Spleen (tissue), 11 donors: ENCODE measurements around the gene ZBTB48. TPM values are rescaled to one million over a fixed set of nuclear protein-coding genes. Genes with fewer than 3 reads are reported as not detected.

Source experiments
- DNase-seq: peaks from one replicate; pipeline ENCODE4 v3.0.0-alpha.2; 2020
- H3K27ac ChIP-seq, 8 donors: fragments of 200-600 bp; sonication (generic) in 7 of 8; 1 replicate in 4 of 8; 2 replicates in 4 of 8; pipeline versions ENCODE4 v1.5.0 to v1.8.0; 2016 to 2021; ENCODE audit warnings: inconsistent platforms in 4 of 8, mild to moderate bottlenecking in 4 of 8, moderate library complexity in 1 of 8
- H3K27me3 ChIP-seq, 7 donors: fragments of 200-600 bp; sonication (generic) in 6 of 7; replicated peaks in 1 of 7; 1 replicate in 4 of 7; 2 replicates in 3 of 7; pipeline versions ENCODE4 v1.5.0 to v1.8.0; 2016 to 2021; ENCODE audit warnings: inconsistent platforms in 3 of 7, mild to moderate bottlenecking in 1 of 7
- H3K36me3 ChIP-seq, 6 donors: fragments of 200-600 bp; sonication (generic) in 5 of 6; 1 replicate in 4 of 6; 2 replicates in 2 of 6; pipeline versions ENCODE4 v1.5.0 to v1.8.0; 2016 to 2021; ENCODE audit warnings: inconsistent platforms in 2 of 6
- H3K4me1 ChIP-seq, 6 donors: fragments of 200-600 bp; sonication (generic) in 5 of 6; 1 replicate in 3 of 6; 2 replicates in 3 of 6; pipeline versions ENCODE4 v1.5.0 to v1.8.0; 2016 to 2021; ENCODE audit warnings: inconsistent platforms in 3 of 6
- H3K4me3 ChIP-seq, 8 donors: fragments of 200-600 bp; sonication (generic) in 7 of 8; 1 replicate in 4 of 8; 2 replicates in 4 of 8; pipeline versions ENCODE4 v1.5.0 to v1.8.0; 2016 to 2021; ENCODE audit warnings: inconsistent platforms in 4 of 8, mild to moderate bottlenecking in 4 of 8, moderate library complexity in 2 of 8
- H3K9me3 ChIP-seq, 8 donors: fragments of 200-600 bp; sonication (generic) in 7 of 8; 1 replicate in 4 of 8; 2 replicates in 4 of 8; pipeline versions ENCODE4 v1.5.0 to v1.8.0; 2016 to 2021; ENCODE audit warnings: inconsistent platforms in 4 of 8
- POLR2A ChIP-seq, 3 donors: fragments of 450-650 bp; IDR thresholded peaks; one replicate each; pipeline ENCODE4 v1.5.1; 2017; ENCODE audit warnings: antibody characterized with exemption in 3 of 3, mild to moderate bottlenecking in 1 of 3
- POLR2AphosphoS5 ChIP-seq, 3 donors: sonication (generic); formaldehyde crosslinking; IDR thresholded peaks; one replicate each; pipeline ENCODE4 v1.5.1; 2017; ENCODE audit warnings: antibody characterized with exemption in 3 of 3
- WGBS, 5 donors: extraction: QIAGEN DNeasy Blood & Tissue Kit in 3 of 5; methylation state at CpG; one replicate each; pipeline versions ENCODE4 v1.1.5 to v1.1.7; 2013 to 2018; 5-methylcytosine and 5-hydroxymethylcytosine counted together
- intact Hi-C: fragments of 100-400 bp; cut with DNase I; formaldehyde crosslinking; loops from one replicate; pipeline ENCODE4 v1.15.0; 2023; ENCODE audit warnings: low total_unique reads
- polyA plus RNA-seq, 3 donors: library from polyadenylated mRNA; stranded (reverse); fragments of 200-250 nt; gene quantifications; one replicate each; pipeline ENCODE4 v1.2.1, GENCODE V29; 2013
- total RNA-seq, 7 donors: library from RNA; depleted of rRNA in 3 of 7; stranded (reverse); fragments of >200 nt in 3 of 7; fragmentation: NEBNext Ultra II Directional in 4 of 7; extraction: Animal tissue kit (Norgen Biotek cat#: 25700) in 4 of 7; gene quantifications; one replicate each; pipeline versions ENCODE4 v1.1.0 to v1.2.1, GENCODE V29; 2016 to 2021
- TF ChIP-seq, protein P1 (sequence below), 11 experiments: fragments of 200-600 bp in 7 of 11; fragments of 450-650 bp in 4 of 11; sonication (generic) in 4 of 11; IDR thresholded peaks in 8 of 11; conservative IDR thresholded peaks in 3 of 11; 1 replicate in 7 of 11; 2 replicates in 4 of 11; pipeline versions ENCODE4 v1.4.0 to v1.8.0; 2016 to 2021; ENCODE audit warnings: antibody characterized with exemption in 11 of 11, inconsistent platforms in 4 of 11, mild to moderate bottlenecking in 1 of 11
- donor health status: healthy with polysubstance abuse.
- donor health status: DM: no; HTN: no; CAD: no; lungs with moderate emphysema.
- donor health status: DM: no; HTN: no; CAD: no.
- donor health status: Bipolar disorder and iron deficiency.
- donor health status: healthy.
- donor health status: DM: no; HTN: no; CAD: no.
- donor health status: DM: yes; HTN: yes; CAD: no.

ZBTB48 gene
- total and polyA plus RNA-seq, 10 donors: 23.5 to 131 (median 52.2) TPM

DNA sequence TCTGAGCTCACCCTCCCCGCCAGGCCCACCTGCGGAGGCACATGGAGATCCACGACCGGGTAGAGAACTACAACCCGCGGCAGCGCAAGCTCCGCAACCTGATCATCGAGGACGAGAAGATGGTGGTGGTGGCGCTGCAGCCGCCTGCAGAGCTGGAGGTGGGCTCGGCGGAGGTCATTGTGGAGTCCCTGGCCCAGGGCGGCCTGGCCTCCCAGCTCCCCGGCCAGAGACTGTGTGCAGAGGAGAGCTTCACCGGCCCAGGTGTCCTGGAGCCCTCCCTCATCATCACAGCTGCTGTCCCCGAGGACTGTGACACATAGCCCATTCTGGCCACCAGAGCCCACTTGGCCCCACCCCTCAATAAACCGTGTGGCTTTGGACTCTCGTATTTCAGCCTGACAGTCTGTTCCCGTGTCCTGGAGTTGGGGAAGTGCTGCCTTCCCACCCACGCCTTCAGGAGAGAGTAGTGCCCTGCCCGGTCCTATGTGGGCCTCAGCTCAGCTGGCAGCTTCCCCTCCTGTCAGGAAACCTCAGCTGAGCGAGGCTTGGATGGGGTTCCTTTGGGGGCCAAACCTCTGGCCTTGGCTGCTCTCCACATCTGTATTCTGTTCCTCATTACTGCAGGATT, 9.2 kb downstream of the ZBTB48 start:
- TF ChIP-seq POLR2A (IDR thresholded peaks at IDR 0.05) (no peak), POLR2AphosphoS5 (IDR thresholded peaks at IDR 0.05) (peak in 2 of 3 donors; percentile 13 to 66)
- WGBS, 5 donors: 40 to 80% (median 73%) methylated on average over 8 to 24 of the region's 24 CpGs
- Histone ChIP-seq H3K27ac (peak overlapping the region in 2 of 8 donors; percentile 13 to 22), H3K9me3 (no peaks in the 10 kb centered on the region), H3K4me3 (no peak overlapping the region), H3K4me1 (peaks cover 13 to 99% (median 67%) of the 10 kb centered on the region in 6 donors), H3K36me3 (peaks cover 0 to 89% (median 56%) of the 10 kb centered on the region in 6 donors), H3K27me3 (no peaks in the 10 kb centered on the region)
- intact Hi-C loops: no loop called here
- DNase-seq: no peak

DNA sequence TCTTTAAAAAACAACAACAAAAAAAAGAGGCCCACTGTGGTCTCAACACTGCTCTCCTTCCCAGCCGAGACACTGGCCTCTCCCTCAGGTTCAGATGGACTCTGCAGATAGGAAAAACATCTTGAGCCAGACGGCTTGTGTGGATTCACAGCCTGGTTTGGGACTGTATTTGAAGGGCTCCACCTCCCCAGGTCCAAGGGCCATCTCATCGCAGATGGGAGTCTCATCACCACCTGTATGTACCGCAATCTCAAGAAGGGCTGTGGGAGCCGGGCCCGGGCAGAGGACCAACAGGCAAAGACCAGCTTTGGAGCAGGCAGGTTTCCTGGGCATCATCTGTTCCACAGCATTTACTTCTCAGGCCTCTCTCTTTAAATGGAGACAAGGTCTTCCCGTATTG, 10.3 kb downstream of the ZBTB48 start:
- no peak for DNase-seq
- H3K27ac ChIP-seq: peak overlapping the region in 2 of 8 donors; percentile 66 to 79
- intact Hi-C loops: no loop called here
- no peaks in the 10 kb centered on the region for H3K9me3 ChIP-seq
- H3K4me1 ChIP-seq: peaks cover 13 to 97% (median 62%) of the 10 kb centered on the region in 6 donors
- TF ChIP-seq POLR2A (IDR thresholded peaks at IDR 0.05): no peak
- TF ChIP-seq, protein P1, sequence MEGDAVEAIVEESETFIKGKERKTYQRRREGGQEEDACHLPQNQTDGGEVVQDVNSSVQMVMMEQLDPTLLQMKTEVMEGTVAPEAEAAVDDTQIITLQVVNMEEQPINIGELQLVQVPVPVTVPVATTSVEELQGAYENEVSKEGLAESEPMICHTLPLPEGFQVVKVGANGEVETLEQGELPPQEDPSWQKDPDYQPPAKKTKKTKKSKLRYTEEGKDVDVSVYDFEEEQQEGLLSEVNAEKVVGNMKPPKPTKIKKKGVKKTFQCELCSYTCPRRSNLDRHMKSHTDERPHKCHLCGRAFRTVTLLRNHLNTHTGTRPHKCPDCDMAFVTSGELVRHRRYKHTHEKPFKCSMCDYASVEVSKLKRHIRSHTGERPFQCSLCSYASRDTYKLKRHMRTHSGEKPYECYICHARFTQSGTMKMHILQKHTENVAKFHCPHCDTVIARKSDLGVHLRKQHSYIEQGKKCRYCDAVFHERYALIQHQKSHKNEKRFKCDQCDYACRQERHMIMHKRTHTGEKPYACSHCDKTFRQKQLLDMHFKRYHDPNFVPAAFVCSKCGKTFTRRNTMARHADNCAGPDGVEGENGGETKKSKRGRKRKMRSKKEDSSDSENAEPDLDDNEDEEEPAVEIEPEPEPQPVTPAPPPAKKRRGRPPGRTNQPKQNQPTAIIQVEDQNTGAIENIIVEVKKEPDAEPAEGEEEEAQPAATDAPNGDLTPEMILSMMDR (IDR thresholded peaks at IDR 0.05 in 8 of 11, conservative IDR thresholded peaks at IDR 0.05 in 3 of 11): no peak
- TF ChIP-seq POLR2AphosphoS5 (IDR thresholded peaks at IDR 0.05): no peak
- no peak overlapping the region for H3K4me3 ChIP-seq
- WGBS, 5 donors: 91 to 97% (median 95%) methylated on average over 7 of the region's 7 CpGs
- H3K36me3 ChIP-seq: peaks cover 0 to 99% (median 65%) of the 10 kb centered on the region in 6 donors
- H3K27me3 ChIP-seq: no peaks in the 10 kb centered on the region

DNA sequence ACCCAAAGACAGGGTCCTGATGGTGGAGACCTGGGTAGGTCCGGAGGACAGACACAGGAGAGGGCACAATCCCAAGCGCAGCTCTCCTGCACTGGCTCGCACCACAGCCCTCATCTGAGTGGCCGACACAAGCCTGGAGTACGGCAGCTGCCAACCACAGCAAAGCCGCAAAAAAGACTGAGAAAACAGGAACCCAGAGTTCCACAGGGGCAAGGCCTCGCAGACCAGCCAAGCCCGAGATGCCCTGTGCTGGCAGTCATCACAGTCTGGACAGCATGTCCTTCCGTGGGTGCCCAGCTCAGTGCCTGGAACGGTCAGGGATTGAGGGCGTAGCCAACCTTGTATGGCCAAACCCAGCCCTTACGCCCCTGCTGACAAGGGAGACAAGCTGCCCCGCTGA, 11.4 kb downstream of the ZBTB48 start:
- peak overlapping the region in 1 of 8 donors; percentile 1 for H3K4me3 ChIP-seq
- 14 to 36% (median 28%) methylated on average over 7 to 13 of the region's 13 CpGs for WGBS, 5 donors
- no peaks in the 10 kb centered on the region for H3K27me3 ChIP-seq
- peak overlapping the region; percentile 43 to 79 (median 67) for H3K27ac ChIP-seq
- H3K36me3 ChIP-seq: peaks cover 0 to 100% (median 77%) of the 10 kb centered on the region in 6 donors
- TF ChIP-seq, protein P1 (IDR thresholded peaks at IDR 0.05 in 8 of 11, conservative IDR thresholded peaks at IDR 0.05 in 3 of 11): no peak
- TF ChIP-seq POLR2AphosphoS5 (IDR thresholded peaks at IDR 0.05): peak; percentile 61 to 78 (median 77)
- TF ChIP-seq POLR2A (IDR thresholded peaks at IDR 0.05): no peak
- DNase-seq: peak; percentile 88
- no peaks in the 10 kb centered on the region for H3K9me3 ChIP-seq
- H3K4me1 ChIP-seq: peaks cover 13 to 99% (median 66%) of the 10 kb centered on the region in 6 donors
- intact Hi-C loops: no loop called here

DNA sequence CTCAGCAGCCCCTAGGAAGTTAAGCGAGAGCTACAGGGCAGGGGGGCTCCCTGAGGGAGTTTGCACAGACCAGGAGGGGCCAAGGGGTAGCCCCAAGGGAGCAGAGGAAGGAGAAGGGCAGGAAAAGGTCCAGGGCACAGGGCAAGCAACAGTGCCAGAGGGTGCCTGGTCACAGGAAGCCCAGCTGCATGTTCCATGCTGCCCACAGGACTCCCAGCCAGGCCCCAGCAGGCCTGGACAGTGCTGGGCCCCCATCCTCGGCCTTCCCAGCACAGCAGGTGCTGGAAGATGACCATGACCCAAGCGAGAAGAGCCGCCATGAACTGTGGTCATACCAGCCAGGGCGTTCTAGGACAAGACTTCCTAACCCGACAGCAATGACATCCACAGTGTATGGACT, 11.8 kb downstream of the ZBTB48 start:
- no peaks in the 10 kb centered on the region for H3K9me3 ChIP-seq
- intact Hi-C loops: no loop called here
- peaks cover 0 to 100% (median 81%) of the 10 kb centered on the region in 6 donors for H3K36me3 ChIP-seq
- WGBS, 5 donors: 63 to 85% (median 73%) methylated on average over 2 to 6 of the region's 6 CpGs
- H3K4me3 ChIP-seq: peak overlapping the region in 1 of 8 donors; percentile 1
- H3K4me1 ChIP-seq: peaks cover 13 to 99% (median 67%) of the 10 kb centered on the region in 6 donors
- H3K27ac ChIP-seq: peak overlapping the region; percentile 43 to 79 (median 67)
- H3K27me3 ChIP-seq: no peaks in the 10 kb centered on the region
- DNase-seq: no peak
- TF ChIP-seq POLR2AphosphoS5 (IDR thresholded peaks at IDR 0.05) (peak in 2 of 3 donors; percentile 6 to 58), POLR2A (IDR thresholded peaks at IDR 0.05) (no peak)
- TF ChIP-seq, protein P1 (IDR thresholded peaks at IDR 0.05 in 8 of 11, conservative IDR thresholded peaks at IDR 0.05 in 3 of 11): no peak
